ENCODE data around the gene SLC1A5.
"Not testable (repeated sequence)": the region's sequence is repeated elsewhere in the genome, so short reads cannot be mapped to it uniquely, and the experiment has no call there.

The SLC1A5 gene

DNA sequence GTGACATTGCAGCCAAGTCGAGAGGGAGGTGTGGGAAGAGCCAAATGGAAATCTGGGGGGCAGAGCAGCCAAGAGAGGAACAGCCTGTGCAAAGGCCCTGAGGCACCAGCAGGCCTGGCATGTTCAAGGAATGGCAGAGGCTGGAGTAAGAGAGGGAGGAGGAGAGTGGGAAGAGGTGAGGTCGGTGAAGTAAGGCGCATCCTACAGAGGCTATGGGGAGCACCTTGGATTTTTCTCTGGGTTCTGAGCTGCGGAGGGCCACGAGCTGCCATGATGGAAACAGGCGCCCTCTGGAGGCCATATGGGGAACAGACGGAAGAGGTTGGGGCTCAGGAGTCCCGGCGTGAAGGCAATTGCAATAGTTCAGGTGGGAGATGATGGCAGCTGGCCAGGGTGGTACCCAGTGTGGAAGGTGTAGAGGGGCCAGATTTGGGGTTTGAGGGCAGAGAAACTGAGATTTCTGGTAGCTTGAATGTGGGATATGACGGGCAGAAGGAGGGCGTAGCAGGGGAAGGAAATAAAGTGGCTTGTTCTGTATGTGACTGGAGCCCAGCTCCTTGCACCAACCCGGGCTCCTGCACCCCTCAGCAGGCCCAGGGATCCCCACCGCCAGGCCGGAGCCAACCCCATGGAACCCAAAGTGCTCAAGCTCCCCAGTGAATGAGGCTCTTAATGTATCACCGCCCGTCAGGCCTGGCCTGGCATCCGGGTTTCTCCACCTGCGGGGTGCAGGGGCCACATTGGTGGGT, 21.7 kb downstream of the SLC1A5 start:
- no peak for DNase-seq

DNA sequence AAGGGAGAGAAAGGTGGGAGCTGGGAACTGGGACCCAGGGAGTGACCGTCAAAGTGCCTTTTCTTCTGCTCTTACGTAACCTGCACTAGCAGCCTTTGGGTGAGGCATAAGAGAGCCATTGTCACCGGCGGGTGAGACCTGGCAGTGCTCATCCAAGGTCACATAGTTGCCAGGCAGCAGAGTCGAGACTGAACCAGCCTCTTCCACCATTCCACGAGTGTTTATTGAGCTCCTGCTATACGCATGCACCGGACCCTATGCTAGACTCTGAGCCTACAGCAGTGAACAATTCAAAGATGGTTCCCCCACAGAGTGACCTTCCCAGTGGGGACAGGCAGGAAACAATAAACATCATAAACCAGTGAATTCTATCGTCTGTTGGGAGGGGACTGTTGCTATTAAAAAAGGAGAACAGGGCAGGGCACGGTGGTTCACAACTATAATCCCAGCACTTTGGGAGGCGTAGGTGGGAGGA, 23.5 kb downstream of the SLC1A5 start:
- no peak for DNase-seq

GRCh38 chr19:46762245-46762890, 26.0 kb downstream of the SLC1A5 start:
- no peak for DNase-seq

DNA sequence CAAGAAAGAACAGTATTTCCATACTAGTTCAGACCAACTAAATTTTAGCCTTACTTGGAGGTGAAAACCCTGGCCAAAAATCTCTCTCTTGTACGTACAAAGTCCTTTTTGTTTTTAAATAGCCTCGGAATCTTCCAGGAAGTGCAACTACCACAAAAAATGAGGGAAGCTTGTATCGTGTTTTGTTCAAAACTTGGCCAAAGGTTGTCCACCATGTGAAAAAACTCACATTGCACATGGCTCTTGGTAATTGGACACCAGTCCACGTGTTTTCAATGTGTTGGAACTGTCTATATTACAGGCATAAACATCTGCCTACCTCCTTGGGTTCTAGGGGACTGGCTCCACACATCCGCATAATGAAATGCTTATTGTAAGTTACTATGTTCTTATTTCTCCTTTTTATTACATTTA, 27.0 kb downstream of the SLC1A5 start:
- no peak for DNase-seq

DNA sequence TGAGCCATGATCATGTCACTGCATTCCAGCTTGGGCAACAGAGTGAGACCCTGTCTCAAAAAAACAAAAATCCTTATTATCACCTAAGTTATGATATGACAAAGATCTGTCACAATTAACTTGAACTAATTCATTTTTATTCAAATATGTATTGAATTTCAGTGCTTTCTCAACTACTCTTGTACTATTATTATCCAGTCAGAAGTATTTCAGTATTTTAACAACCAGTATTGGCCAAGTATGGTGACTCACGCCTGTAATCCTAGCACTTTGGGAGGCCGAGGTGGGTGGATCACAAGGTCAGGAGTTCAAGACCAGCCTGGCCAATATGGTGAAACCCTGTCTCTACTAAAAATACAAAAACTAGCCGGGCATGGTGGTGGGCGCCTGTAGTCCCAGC, 27.5 kb downstream of the SLC1A5 start:
- DNase-seq = not testable (repeated sequence)

- DNase-seq = no peak
Observed at GRCh38 chr19:46760363-46760762, 28.0 kb downstream of the SLC1A5 start.

GRCh38 chr19:46759817-46760333, 28.5 kb downstream of the SLC1A5 start:
- no peak for DNase-seq

DNA sequence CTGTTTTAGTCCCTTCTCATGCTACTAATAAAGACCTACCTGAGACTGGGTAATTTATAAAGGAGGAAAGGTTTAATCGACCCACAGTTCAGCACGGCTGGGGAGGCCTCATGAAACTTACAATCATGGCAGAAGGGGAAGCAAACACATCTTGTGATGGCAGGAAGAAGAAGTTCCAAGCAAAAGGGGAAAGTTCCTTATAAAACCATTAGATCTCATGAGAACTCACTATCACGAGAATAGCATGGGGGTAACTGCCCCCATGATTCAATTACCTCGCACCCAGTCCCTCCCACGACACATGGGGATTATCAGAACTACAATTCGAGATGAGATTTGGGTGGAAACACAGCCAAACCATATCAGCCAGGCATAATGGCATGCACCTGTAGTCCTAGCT, 29.2 kb downstream of the SLC1A5 start:
- DNase-seq = no peak

DNA sequence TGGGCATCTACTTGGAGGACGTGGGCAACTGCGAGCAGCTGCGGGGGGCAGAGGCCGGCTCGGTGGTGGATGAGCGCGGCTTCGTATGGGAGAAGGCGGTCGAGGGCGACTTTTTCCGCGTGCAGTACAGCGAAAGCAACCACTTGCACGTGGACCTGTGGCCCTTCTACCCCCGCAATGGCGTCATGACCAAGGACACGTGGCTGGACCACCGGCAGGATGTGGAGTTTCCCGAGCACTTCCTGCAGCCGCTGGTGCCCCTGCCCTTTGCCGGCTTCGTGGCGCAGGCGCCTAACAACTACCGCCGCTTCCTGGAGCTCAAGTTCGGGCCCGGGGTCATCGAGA, 31.9 kb downstream of the SLC1A5 start:
- DNase-seq = no peak

- DNase-seq = no peak
Observed at GRCh38 chr19:46755853-46756543, 32.4 kb downstream of the SLC1A5 start.

DNA sequence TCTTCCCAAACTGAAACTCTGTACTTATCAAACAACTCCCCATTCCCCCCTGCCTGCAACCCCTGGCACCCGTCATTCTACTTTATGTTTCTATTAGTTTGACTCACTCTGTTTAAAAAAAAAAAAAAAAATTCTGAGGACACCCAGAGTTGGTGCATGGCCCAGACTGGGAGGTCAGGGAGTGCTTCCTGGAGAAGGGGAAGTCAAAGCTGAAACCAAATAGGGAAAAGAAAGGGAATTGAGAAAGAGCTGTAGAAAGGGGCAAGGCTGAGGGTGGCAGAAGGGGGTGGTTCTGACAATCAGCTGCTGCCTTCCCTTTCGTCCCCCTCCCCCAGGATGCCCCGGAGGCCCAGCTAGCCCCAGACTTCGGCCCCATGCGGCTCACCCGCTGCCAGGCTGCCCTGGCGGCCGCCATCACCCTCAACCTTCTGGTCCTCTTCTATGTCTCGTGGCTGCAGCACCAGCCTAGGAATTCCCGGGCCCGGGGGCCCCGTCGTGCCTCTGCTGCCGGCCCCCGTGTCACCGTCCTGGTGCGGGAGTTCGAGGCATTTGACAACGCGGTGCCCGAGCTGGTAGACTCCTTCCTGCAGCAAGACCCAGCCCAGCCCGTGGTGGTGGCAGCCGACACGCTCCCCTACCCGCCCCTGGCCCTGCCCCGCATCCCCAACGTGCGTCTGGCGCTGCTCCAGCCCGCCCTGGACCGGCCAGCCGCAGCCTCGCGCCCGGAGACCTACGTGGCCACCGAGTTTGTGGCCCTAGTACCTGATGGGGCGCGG, 33.1 kb downstream of the SLC1A5 start:
- no peak for DNase-seq

DNA sequence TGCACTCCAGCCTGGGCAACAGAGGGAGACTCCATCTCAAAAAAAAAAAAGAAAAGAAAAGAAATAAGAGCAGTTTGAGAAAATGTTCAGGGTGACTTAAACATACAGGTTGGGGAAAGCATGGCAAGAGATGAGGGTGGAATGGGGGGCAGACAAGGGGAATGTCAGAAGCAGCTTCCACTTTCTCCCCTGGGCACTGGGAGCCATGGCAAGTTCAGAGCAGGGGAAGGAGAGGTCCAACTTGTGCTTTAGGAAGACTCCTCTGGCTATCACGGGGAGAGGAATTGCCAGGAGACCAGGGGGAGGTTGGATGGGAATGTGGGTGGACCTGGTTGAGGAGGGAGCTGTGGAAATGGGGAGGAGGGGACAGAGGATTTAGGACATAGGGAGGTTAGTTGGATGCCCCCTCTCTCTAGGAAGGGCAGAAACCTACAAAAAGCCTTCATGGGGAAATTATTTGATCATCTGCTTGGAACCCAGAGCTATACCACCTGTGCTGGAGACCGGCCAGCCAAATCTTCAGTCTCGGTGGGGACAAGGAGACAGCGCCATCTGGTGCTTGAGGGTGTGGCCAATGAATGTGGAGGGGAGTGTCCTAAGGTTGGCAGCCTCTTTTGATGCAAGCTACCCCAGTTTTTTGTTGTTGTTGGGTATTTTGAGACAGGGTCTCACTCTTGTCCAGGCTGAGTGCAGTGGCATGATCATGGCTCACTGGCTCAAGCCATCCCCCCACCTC, 34.8 kb downstream of the SLC1A5 start:
- DNase-seq = peak; percentile 70

DNA sequence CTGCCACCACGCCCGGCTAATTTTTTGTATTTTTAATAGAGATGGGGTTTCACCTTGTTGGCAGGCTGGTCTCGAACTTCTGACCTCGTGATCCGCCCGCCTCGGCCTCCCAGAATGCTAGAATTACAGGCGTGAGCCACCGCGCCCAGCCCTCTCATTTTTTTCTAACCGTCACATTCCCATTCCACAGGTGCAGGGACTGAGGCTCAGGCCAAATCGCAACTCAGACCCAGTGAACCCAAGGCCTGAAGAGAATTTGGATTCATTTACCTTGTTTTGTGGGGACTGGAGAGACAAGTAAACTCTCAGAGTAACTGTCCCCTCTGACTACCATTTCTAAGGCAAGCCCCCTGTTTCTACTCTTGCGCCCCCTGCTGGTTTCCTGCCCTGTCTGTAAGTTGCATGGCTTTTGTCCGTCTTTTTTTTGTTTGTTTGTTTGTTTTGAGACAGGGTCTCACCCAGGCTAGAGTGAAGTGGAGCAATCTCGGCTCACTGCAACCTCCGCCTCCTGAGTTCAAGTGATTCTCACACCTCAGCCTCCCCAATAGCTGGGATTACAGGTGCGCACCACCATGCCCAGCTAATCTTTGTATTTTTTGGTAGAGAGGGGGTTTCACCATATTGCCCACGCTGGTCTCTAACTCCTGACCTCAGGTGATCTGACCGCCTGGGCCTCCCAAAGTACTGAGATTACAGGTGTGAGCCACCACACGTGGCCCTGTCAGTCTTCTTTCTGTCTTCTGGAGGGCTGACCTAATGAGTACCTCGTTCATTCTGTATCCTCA, 39.9 kb downstream of the SLC1A5 start:
- peak; percentile 79 for DNase-seq

DNA sequence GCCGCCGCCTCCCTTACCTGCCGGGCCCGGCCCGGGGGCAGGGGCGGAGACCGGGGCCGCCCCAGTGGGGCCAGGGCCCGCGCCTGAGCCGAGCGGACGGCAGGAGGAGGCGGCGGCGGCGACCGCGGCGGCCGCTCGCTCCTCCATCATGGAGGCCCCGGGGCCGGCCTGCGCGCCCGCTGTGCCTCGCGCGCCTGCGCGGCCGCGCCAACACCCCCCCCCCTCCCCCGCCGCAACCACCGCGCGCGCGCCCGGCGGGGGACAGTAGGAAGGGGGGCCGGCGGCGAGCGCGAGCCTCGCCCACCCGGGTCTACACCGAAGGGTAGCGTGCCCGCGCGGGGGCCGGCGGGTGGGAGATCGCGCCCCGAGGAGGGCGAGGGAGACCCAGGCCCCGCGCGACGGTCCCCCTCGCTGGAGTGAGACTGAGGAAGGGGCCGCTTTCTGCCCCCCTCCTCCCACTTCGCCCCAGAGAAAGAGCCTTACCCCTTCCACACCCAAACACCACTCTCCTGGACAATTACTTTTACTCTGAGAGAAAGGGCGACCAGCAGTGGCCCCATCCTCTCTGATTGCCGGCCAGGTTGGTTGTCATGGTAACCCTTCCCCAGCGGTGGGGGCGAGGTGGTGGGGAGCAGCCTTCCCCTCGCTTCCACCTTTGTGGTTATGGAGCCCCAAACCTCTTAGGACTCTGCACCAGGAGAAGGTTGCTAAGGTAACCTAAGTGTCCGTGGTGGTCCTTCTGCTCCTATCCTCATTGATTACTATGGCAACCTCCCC, 41.9 kb downstream of the SLC1A5 start, which contains the start of gene STRN4:
Gene STRN4, minus strand, starts transcription at position 170 of the 777 bp plus-strand sequence. Its CDS starts 20 bp downstream, at position 150.
- DNase-seq = peak; percentile 83

DNA sequence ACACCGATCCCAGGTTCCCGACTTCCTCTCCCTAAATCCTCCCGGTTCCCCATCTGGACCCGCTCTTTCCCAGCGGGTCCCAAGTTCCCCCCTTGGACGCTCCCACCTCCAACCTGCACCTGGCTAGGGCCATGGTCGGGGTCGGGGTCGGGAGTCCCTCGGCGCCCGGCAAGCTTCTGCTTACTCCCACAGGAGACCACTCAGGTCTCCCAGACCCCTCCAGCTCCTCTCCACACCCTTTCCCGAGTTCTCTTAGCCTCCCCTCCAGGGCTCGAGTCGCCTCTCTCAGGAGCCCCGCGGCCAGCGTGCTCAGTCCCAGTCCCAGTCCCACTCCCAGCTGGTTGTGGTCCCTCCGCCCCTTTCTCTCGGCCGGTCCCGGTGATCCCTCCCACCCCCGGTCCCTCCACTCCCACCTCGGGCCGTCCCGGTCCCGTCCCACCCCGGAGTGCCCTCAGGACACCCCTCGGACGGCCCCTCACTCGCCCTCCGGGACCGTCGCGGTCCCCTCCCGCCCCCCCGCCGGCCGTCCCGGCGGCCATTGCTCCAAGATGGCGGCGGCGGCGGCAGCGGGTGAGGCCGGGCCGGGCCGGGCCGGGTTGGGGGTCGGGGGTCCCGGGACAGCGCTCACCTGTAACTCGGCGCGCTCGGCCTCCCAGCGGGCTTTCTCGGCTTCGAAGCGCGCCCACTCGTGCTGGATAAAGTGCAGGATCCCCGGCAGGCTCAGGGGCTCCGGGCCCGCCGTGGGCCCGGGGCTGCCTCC, 42.7 kb downstream of the SLC1A5 start, which contains the start of gene FKRP:
Gene FKRP, plus strand, starts transcription at position 537 of the 760 bp plus-strand sequence. CDS start 9,394 bp downstream, outside the sequence.
- DNase-seq = peak; percentile 69

DNA sequence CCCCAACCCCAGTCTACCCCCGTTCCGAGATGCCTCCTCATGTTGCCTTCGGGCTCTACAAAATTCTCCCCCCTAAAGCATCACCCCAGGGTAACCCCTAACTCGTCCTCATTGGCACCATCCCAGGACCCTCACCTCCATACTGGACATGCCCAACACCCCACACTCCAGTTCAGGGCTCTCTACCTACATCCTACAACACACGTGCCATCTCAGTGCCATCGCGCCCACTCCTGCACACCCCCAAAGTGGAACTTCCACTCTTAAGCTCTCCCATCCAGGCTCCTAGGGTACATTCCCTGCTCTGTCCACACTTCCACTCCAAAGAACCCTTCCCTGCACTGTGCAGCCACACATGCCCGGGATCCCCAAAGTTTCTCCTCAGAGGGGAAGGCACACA, 43.4 kb downstream of the SLC1A5 start:
- DNase-seq = no peak

- no peak for DNase-seq
Observed at GRCh38 chr19:46744005-46744691, 44.2 kb downstream of the SLC1A5 start.

GRCh38 chr19:46742926-46743480, 45.4 kb downstream of the SLC1A5 start:
- DNase-seq = no peak

All from eye (tissue), 1 donor.